Measurements from ENCODE around the gene SFMBT2. TPM values are rescaled to one million over a fixed set of nuclear protein-coding genes. Genes with fewer than 3 reads are reported as not detected.

The SFMBT2 gene
- total RNA-seq, 1 donor from 2014 or later, result 12.0 TPM

GRCh38 chr10:7274293-7274692 lies 136.5 kb downstream of the SFMBT2 start:
- DNase-seq (ENCODE audit: low spot score), result no peak

GRCh38 chr10:7272008-7272407 lies 138.8 kb downstream of the SFMBT2 start:
- no peak for DNase-seq (ENCODE audit: low spot score)

GRCh38 chr10:7269988-7270387 lies 140.8 kb downstream of the SFMBT2 start:
- no peak for DNase-seq (ENCODE audit: low spot score)

GRCh38 chr10:7267142-7267541 lies 143.7 kb downstream of the SFMBT2 start:
- DNase-seq (ENCODE audit: low spot score), result no peak

GRCh38 chr10:7265396-7266123 lies 145.3 kb downstream of the SFMBT2 start:
- no peak for DNase-seq (ENCODE audit: low spot score)

GRCh38 chr10:7264313-7264756 lies 146.5 kb downstream of the SFMBT2 start:
- no peak for DNase-seq (ENCODE audit: low spot score)

GRCh38 chr10:7263616-7264015 lies 147.2 kb downstream of the SFMBT2 start:
- DNase-seq (ENCODE audit: low spot score), result no peak

GRCh38 chr10:7261351-7261750 lies 149.5 kb downstream of the SFMBT2 start:
- no peak for DNase-seq (ENCODE audit: low spot score)

- DNase-seq (ENCODE audit: low spot score), result no peak
Measured at GRCh38 chr10:7260912-7261311, 149.9 kb downstream of the SFMBT2 start.

GRCh38 chr10:7260412-7260900 lies 150.4 kb downstream of the SFMBT2 start:
- DNase-seq (ENCODE audit: low spot score), result no peak

- DNase-seq (ENCODE audit: low spot score), result no peak
Measured at GRCh38 chr10:7258948-7259523, 151.8 kb downstream of the SFMBT2 start.

- no peak for DNase-seq (ENCODE audit: low spot score)
Measured at GRCh38 chr10:7255517-7255916, 155.3 kb downstream of the SFMBT2 start.

- no peak for DNase-seq (ENCODE audit: low spot score)
Measured at GRCh38 chr10:7251696-7252465, 159.0 kb downstream of the SFMBT2 start.

GRCh38 chr10:7250236-7250635 lies 160.6 kb downstream of the SFMBT2 start:
- DNase-seq (ENCODE audit: low spot score), result no peak

GRCh38 chr10:7248585-7249164 lies 162.2 kb downstream of the SFMBT2 start:
- DNase-seq (ENCODE audit: low spot score), result no peak

GRCh38 chr10:7248148-7248547 lies 162.7 kb downstream of the SFMBT2 start:
- no peak for DNase-seq (ENCODE audit: low spot score)

GRCh38 chr10:7245505-7245904 lies 165.3 kb downstream of the SFMBT2 start:
- no peak for DNase-seq (ENCODE audit: low spot score)

GRCh38 chr10:7243873-7244272 lies 167.0 kb downstream of the SFMBT2 start:
- no peak for DNase-seq (ENCODE audit: low spot score)

- no peak for DNase-seq (ENCODE audit: low spot score)
Measured at GRCh38 chr10:7243139-7243538, 167.7 kb downstream of the SFMBT2 start.

- DNase-seq (ENCODE audit: low spot score), result no peak
Measured at GRCh38 chr10:7239312-7239985, 171.4 kb downstream of the SFMBT2 start.

- no peak for DNase-seq (ENCODE audit: low spot score)
Measured at GRCh38 chr10:7235376-7235775, 175.5 kb downstream of the SFMBT2 start.
